Measurements from ENCODE around the gene SLC25A11. TPM values are rescaled to one million over a fixed set of nuclear protein-coding genes. Genes with fewer than 3 reads are reported as not detected.

The SLC25A11 gene
- total RNA-seq, 4 donors from 2014 or later: 62.4 to 120 (median 83.9) TPM

- H3K27ac ChIP-seq: no peak overlapping the region
- no peaks in the 10 kb centered on the region for H3K27me3 ChIP-seq
- 87 to 92% methylated on average over 7 to 18 of the region's 18 CpGs for WGBS, 2 donors (ENCODE audit: low coverage in 1 of 2)
- no peaks in the 10 kb centered on the region for H3K9me3 ChIP-seq
- H3K4me1 ChIP-seq: no peaks in the 10 kb centered on the region
- DNase-seq: no peak
- peaks cover 0 to 52% (median 25%) of the 10 kb centered on the region in 4 donors for H3K36me3 ChIP-seq
- H3K4me3 ChIP-seq: no peak overlapping the region
- intact Hi-C loops (cut with DNase I; ENCODE audit: low total_unique reads): loop anchor here (10.0 kb wide), 1 partner anchor 158 kb away; the partner anchor contains the start of genes CXCL16, MED11 and ZMYND15
- in situ Hi-C loops (cut with MboI; ENCODE audit: low pct_ligation_motif_present in 1 of 4, low pct_unique_long_range_greater_than_20kb in 1 of 4, low sequenced_read_pairs in 3 of 4): loop anchor here in 2 of 4 donors (25.0 kb wide), 1 partner anchor 106 kb away; the partner anchor contains the start of genes GLTPD2 (in 2 of the 2), PSMB6 (in 2 of the 2) and VMO1 (in 2 of the 2)
- TF ChIP-seq EP300 (IDR thresholded peaks at IDR 0.05; ENCODE audit: low read depth) (no peak), CTCF (IDR thresholded peaks at IDR 0.05) (no peak), POLR2A (IDR thresholded peaks at IDR 0.05) (no peak)
These were observed 46.6 kb downstream of the SLC25A11 start for GRCh38 chr17:4893272-4893671.

DNA sequence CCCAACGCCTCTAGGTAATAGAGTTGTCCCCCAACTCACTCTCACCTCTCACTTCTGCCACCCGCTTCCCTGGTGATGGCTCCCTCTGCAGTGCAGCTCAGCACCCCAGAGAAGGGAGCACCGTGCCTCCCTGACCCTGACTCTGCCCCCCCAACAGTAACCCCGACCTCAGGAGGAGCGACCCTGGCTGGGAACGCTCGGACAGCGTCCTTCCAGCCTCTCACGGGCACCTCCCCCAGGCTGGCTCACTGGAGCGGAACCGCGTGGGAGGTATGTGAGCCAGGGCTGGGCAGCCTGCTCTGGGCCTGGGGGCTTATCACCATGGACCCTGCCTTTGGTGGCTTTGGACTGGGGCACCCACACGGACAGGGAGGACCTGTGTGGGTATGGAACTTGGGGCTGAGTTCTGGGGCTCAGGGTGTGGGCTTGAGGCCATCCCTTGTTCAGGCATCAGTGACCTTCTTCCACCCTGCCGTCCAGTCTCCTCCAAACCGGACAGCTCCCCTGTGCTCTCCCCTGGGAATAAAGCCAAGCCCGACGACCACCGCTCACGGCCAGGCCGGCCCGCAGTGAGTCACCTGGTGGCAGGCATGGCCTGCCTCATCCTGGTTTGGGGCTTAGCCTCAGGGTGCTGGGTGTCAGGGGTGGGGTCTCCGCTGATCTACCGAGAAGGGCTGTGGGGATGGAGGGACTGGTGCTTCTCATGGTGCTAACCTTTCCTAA is 47.2 kb downstream of the SLC25A11 start:
- in situ Hi-C loops (cut with MboI; ENCODE audit: low pct_ligation_motif_present in 1 of 4, low pct_unique_long_range_greater_than_20kb in 1 of 4, low sequenced_read_pairs in 3 of 4) (loop anchor here in 2 of 4 donors (25.0 kb wide), 1 partner anchor 105 kb away; the partner anchor contains the start of genes GLTPD2 (in 2 of the 2), PSMB6 (in 2 of the 2) and VMO1 (in 2 of the 2)), intact Hi-C loops (cut with DNase I; ENCODE audit: low total_unique reads) (loop anchor here (10.0 kb wide), 1 partner anchor 158 kb away; the partner anchor contains the start of genes CXCL16, MED11 and ZMYND15)
- no peaks in the 10 kb centered on the region for H3K9me3 ChIP-seq
- H3K4me1 ChIP-seq: no peaks in the 10 kb centered on the region
- TF ChIP-seq CTCF (IDR thresholded peaks at IDR 0.05) (no peak), POLR2A (IDR thresholded peaks at IDR 0.05) (no peak), POLR2AphosphoS5 (IDR thresholded peaks at IDR 0.05) (no peak), EP300 (IDR thresholded peaks at IDR 0.05; ENCODE audit: low read depth) (no peak)
- H3K27me3 ChIP-seq: no peaks in the 10 kb centered on the region
- DNase-seq: no peak
- 87% methylated on average over 23 of the region's 23 CpGs; no CpG with 5 or more reads in 1 of the 2 donors for WGBS, 2 donors (ENCODE audit: low coverage in 1 of 2)
- H3K4me3 ChIP-seq: no peak overlapping the region
- H3K27ac ChIP-seq: no peak overlapping the region
- H3K36me3 ChIP-seq: peaks cover 0 to 53% (median 26%) of the 10 kb centered on the region in 4 donors

DNA sequence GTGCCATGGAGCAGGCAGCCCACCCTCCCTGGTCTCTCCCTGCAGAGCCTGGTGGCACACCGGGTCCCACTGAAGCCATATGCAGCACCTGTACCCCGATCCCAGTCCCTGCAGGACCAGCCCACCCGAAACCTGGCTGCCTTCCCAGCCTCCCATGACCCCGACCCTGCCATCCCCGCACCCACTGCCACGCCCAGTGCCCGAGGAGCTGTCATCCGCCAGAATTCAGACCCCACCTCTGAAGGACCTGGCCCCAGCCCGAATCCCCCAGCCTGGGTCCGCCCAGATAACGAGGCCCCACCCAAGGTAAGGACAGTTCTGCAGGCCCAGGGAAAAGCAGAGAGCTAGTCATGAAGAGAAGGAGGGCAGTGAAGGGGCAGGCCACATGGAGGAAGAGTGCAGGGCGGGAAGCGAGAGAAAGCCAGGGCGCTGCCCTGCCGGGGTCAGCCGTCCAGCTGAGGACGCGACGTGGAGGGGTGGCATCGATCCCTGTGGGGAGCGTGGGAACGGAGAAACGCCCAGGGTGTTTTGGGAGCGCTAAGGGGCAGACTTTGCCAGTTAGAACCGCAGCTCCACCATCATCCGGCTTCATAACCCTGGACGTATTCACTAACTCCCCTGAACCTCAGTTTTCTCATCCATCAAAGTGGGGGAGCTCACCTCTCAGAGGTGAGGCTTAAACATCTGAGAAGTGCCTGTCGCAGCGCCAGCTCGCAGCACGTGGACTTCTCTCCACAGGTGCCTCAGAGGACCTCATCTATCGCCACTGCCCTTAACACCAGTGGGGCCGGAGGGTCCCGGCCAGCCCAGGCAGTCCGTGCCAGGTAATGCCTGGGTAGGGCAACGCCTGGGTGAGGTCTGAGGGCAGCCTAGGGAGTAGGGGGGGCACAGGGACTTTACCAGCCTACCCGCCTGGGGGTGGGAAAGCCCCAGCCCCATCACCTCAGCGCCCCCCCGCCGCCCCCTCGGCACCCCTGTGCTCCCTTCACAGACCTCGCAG is 48.1 kb downstream of the SLC25A11 start:
- 91% methylated on average over 35 of the region's 42 CpGs; no CpG with 5 or more reads in 1 of the 2 donors for WGBS, 2 donors (ENCODE audit: low coverage in 1 of 2)
- H3K36me3 ChIP-seq: peaks cover 0 to 60% (median 32%) of the 10 kb centered on the region in 4 donors
- DNase-seq: no peak
- no peak overlapping the region for H3K4me3 ChIP-seq
- no peaks in the 10 kb centered on the region for H3K4me1 ChIP-seq
- no peaks in the 10 kb centered on the region for H3K9me3 ChIP-seq
- no peak overlapping the region for H3K27ac ChIP-seq
- in situ Hi-C loops (cut with MboI; ENCODE audit: low pct_ligation_motif_present in 1 of 4, low pct_unique_long_range_greater_than_20kb in 1 of 4, low sequenced_read_pairs in 3 of 4) (loop anchor here in 2 of 4 donors (25.0 kb wide), 1 partner anchor 104 kb away; the partner anchor contains the start of genes GLTPD2 (in 2 of the 2), PSMB6 (in 2 of the 2) and VMO1 (in 2 of the 2)), intact Hi-C loops (cut with DNase I; ENCODE audit: low total_unique reads) (loop anchor here (10.0 kb wide), 1 partner anchor 157 kb away; the partner anchor contains the start of genes CXCL16, MED11 and ZMYND15)
- TF ChIP-seq POLR2A (IDR thresholded peaks at IDR 0.05) (no peak), EP300 (IDR thresholded peaks at IDR 0.05; ENCODE audit: low read depth) (no peak), POLR2AphosphoS5 (IDR thresholded peaks at IDR 0.05) (no peak), CTCF (IDR thresholded peaks at IDR 0.05) (no peak)
- H3K27me3 ChIP-seq: no peaks in the 10 kb centered on the region

Measured in transverse colon (tissue), 4 donors.